Left ventricle myocardium inferior (tissue), 1 donor: ENCODE measurements around the gene CDC42BPB. TPM values are rescaled to one million over a fixed set of nuclear protein-coding genes. Genes with fewer than 3 reads are reported as not detected.

Experiments used
- DNase-seq: peaks from one replicate; pipeline ENCODE4 v3.0.0-alpha.2; 2020
- H3K27ac ChIP-seq: fragments of 200-600 bp; replicated peaks from 2 replicates; pipeline ENCODE4 v1.8.0; 2021
- H3K27me3 ChIP-seq: fragments of 200-600 bp; 2 replicates; pipeline ENCODE4 v1.8.0; 2021; ENCODE audit warnings: low read depth
- H3K36me3 ChIP-seq: fragments of 200-600 bp; 2 replicates; pipeline ENCODE4 v1.8.0; 2021
- H3K4me1 ChIP-seq: fragments of 200-600 bp; 2 replicates; pipeline ENCODE4 v1.8.0; 2021
- H3K4me3 ChIP-seq: fragments of 200-600 bp; 2 replicates; pipeline ENCODE4 v1.8.0; 2021; ENCODE audit warnings: mild to moderate bottlenecking, moderate library complexity
- H3K9me3 ChIP-seq: fragments of 200-600 bp; replicated peaks from 2 replicates; pipeline ENCODE4 v1.8.0; 2021
- intact Hi-C: fragments of 100-400 bp; cut with micrococcal nuclease; formaldehyde crosslinking; loops from one replicate; pipeline ENCODE4 v1.11.0; 2022
- total RNA-seq: library from RNA; stranded (reverse); fragmentation: NEBNext Ultra II Directional; extraction: Animal tissue kit (Norgen Biotek cat#: 25700); gene quantifications from one replicate; pipeline ENCODE4 v1.2.1, GENCODE V29; 2021
- TF ChIP-seq, protein P1 (sequence below): fragments of 200-600 bp; IDR thresholded peaks from 2 replicates; pipeline ENCODE4 v1.8.0; 2021; ENCODE audit warnings: antibody characterized with exemption, mild to moderate bottlenecking, borderline replicate concordance
- donor health status: DM: no; HTN: yes; CAD: no; lungs with severe emphysema.

The CDC42BPB gene
- total RNA-seq, 1 donor from 2014 or later = 67.1 TPM

DNA sequence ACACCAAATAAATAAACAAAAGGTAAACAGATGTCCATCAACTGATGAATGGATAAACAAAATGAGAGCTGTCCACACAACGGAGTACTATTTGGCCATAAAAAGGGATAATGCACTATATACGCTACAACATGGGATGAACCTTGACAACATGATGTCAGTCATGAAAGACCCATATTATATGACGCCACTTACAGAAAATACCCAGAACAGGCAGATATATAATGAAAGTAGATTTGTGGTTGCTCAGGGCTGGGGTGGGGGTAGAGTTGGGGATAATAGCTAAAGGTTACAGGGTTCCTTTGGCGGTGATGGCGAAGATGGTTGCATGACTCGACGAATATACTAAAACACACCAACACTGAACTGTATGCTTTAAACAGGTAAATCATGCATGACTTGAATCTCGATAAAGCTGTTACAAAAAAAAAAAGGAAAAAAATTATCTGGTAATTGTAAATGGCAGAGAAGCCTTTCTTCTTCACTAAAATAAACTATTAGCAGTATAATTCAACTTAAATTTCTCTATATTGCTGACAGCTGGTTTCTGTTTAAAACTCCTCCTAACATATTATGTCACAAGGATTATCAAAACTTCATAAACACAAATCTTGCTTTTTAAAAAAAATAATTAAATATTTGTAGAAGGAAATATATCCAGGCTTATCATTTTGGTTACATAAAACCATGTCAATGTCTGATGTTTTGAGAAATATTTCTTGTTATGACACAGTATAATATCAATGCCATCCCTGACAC is 13.9 kb downstream of the CDC42BPB start:
- Histone ChIP-seq H3K27me3 (no peaks in the 10 kb centered on the region), H3K9me3 (peaks cover 4% of the 10 kb centered on the region), H3K36me3 (peaks cover 22% of the 10 kb centered on the region), H3K4me1 (peaks cover 37% of the 10 kb centered on the region), H3K27ac (no peak overlapping the region), H3K4me3 (no peak overlapping the region)
- no peak for DNase-seq
- TF ChIP-seq, protein P1, sequence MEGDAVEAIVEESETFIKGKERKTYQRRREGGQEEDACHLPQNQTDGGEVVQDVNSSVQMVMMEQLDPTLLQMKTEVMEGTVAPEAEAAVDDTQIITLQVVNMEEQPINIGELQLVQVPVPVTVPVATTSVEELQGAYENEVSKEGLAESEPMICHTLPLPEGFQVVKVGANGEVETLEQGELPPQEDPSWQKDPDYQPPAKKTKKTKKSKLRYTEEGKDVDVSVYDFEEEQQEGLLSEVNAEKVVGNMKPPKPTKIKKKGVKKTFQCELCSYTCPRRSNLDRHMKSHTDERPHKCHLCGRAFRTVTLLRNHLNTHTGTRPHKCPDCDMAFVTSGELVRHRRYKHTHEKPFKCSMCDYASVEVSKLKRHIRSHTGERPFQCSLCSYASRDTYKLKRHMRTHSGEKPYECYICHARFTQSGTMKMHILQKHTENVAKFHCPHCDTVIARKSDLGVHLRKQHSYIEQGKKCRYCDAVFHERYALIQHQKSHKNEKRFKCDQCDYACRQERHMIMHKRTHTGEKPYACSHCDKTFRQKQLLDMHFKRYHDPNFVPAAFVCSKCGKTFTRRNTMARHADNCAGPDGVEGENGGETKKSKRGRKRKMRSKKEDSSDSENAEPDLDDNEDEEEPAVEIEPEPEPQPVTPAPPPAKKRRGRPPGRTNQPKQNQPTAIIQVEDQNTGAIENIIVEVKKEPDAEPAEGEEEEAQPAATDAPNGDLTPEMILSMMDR = no peak
- intact Hi-C loops = no loop called here

DNA sequence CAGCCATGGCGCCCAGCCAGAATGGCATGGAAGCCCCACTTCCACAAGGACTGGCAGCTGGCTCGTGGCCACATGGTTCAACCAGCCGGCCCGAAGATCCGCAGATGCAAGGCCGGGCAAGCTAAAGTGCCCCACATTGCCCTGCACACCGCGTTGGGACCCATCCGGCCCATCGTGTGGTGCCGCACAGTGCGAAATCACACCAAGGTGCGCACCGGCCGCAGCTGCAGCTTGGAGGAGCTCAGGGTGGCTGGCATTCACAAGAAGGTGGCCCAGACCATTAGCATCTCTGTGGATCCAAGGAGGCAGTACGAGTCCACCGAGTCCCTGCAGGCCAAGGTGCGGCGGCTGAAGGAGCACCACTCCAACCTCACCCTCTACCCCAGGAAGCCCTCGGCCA is 15.9 kb downstream of the CDC42BPB start:
- TF ChIP-seq, protein P1 = no peak
- H3K9me3 ChIP-seq = peaks cover 4% of the 10 kb centered on the region
- no peaks in the 10 kb centered on the region for H3K27me3 ChIP-seq
- H3K4me3 ChIP-seq = no peak overlapping the region
- intact Hi-C loops = no loop called here
- H3K36me3 ChIP-seq = peaks cover 22% of the 10 kb centered on the region
- H3K27ac ChIP-seq = no peak overlapping the region
- no peak for DNase-seq
- H3K4me1 ChIP-seq = peaks cover 17% of the 10 kb centered on the region

DNA sequence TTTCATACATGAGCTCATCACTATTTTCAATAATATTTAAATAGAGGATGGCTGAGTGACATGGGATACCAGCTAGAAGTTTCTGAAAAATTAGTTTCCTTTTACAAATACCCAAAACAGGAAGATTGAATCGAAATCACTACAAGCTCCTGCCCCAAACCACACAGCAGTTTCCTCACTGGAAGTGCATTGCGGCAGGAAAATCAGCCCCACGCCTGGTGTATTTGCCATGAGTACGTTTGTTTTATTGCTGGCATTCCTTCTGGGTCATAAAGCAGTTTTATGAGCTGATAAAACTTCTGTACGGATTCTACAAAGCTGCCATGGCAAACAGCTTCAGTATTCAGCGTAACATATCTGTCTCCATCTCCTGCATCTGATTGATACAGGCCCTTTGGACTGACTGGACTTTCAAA is 23.7 kb downstream of the CDC42BPB start:
- no peak overlapping the region for H3K27ac ChIP-seq
- peaks cover 31% of the 10 kb centered on the region for H3K4me1 ChIP-seq
- H3K4me3 ChIP-seq = no peak overlapping the region
- TF ChIP-seq, protein P1 = no peak
- no peaks in the 10 kb centered on the region for H3K36me3 ChIP-seq
- no peaks in the 10 kb centered on the region for H3K9me3 ChIP-seq
- H3K27me3 ChIP-seq = no peaks in the 10 kb centered on the region
- DNase-seq = no peak
- intact Hi-C loops = no loop called here

DNA sequence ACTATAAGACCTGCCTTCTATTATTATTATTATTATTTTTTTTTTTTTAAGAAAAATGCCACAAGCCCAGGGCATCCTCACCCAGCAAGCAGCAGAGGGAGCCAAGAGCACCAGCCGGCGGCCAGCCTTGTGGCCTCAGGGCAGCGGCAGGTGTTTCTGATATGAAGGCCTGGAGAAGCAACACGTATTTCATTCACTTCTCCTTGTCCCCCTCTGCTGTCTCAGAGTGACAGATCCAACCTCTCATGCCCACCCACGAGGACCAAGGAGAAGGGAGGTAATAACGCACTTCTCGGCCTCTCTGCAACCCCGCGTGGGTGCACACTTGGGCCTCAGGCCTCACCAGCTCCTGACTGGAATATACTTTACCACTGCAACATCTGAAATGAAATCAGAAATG is 25.4 kb downstream of the CDC42BPB start:
- Histone ChIP-seq H3K27me3 (no peaks in the 10 kb centered on the region), H3K9me3 (no peaks in the 10 kb centered on the region), H3K4me1 (peaks cover 39% of the 10 kb centered on the region), H3K36me3 (no peaks in the 10 kb centered on the region), H3K27ac (no peak overlapping the region), H3K4me3 (no peak overlapping the region)
- intact Hi-C loops = no loop called here
- TF ChIP-seq, protein P1 = peak; percentile 23
- no peak for DNase-seq

DNA sequence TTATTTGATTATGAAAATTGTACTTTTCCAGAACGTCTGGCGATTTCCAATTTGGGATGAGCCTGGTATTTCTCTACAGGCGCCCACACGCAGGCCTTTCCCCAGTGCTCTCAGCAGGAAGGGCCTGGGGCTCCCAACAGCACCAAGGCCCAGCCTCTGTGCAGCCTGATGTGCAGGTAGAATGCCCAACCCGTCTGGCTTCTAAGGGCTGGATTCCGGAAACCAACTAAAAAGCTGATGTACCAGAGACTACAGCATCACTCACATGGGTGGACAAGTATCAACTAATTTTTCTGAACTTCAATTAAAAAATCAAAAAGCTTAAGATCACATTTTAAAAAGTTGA is 25.8 kb downstream of the CDC42BPB start:
- Histone ChIP-seq H3K9me3 (no peaks in the 10 kb centered on the region), H3K36me3 (no peaks in the 10 kb centered on the region), H3K27ac (no peak overlapping the region), H3K4me1 (peaks cover 39% of the 10 kb centered on the region), H3K4me3 (no peak overlapping the region), H3K27me3 (no peaks in the 10 kb centered on the region)
- no peak for DNase-seq
- intact Hi-C loops = no loop called here
- TF ChIP-seq, protein P1 = no peak
